Mesendoderm (in vitro differentiated cells): Measurements from ENCODE around the gene SLC24A5. TPM values are rescaled to one million over a fixed set of nuclear protein-coding genes. Genes with fewer than 3 reads are reported as not detected.

Experiments
- DNase-seq: peaks from one replicate; pipeline ENCODE4 v3.0.0; 2013
- H2AK5ac ChIP-seq: 2 replicates; pipeline ENCODE4 v1.6.1; 2013; ENCODE audit warnings: low read length, inconsistent platforms
- H2BK120ac ChIP-seq: 2 replicates; pipeline ENCODE4 v1.6.1; 2013; ENCODE audit warnings: low read depth, mild to moderate bottlenecking, low read length, moderate library complexity, mixed read lengths
- H2BK15ac ChIP-seq: replicated peaks from 2 replicates; pipeline ENCODE4 v1.6.1; 2013; ENCODE audit warnings: low read depth, mild to moderate bottlenecking, moderate library complexity
- H2BK5ac ChIP-seq: 2 replicates; pipeline ENCODE4 v1.6.1; 2013; ENCODE audit warnings: low read length, inconsistent platforms
- H3K18ac ChIP-seq: 2 replicates; pipeline ENCODE4 v1.6.1; 2013; ENCODE audit warnings: mild to moderate bottlenecking, low read length, mixed read lengths
- H3K23ac ChIP-seq: one replicate; pipeline ENCODE4 v1.6.1; 2013; ENCODE audit warnings: low read length
- H3K27ac ChIP-seq: 2 replicates; pipeline ENCODE4 v1.5.1; 2013; ENCODE audit warnings: low read depth, mild to moderate bottlenecking, inconsistent platforms, low read length, moderate library complexity
- H3K27me3 ChIP-seq: 2 replicates; pipeline ENCODE4 v1.6.1; 2013; ENCODE audit warnings: low read length, control low read depth, mild to moderate bottlenecking, inconsistent platforms; ENCODE audit not compliant: insufficient read depth, poor library complexity
- H3K36me3 ChIP-seq: 2 replicates; pipeline ENCODE4 v1.6.1; 2013; ENCODE audit warnings: low read length, inconsistent platforms; ENCODE audit not compliant: control insufficient read depth, insufficient read depth
- H3K4ac ChIP-seq: one replicate; pipeline ENCODE4 v1.6.1; 2013; ENCODE audit warnings: low read depth, mild to moderate bottlenecking, low read length, moderate library complexity
- H3K4me1 ChIP-seq: 2 replicates; pipeline ENCODE4 v1.6.1; 2013; ENCODE audit warnings: low read depth, low read length, inconsistent platforms; ENCODE audit not compliant: control insufficient read depth
- H3K4me2 ChIP-seq: 2 replicates; pipeline ENCODE4 v1.6.1; 2013; ENCODE audit warnings: low read length
- H3K4me3 ChIP-seq: 2 replicates; pipeline ENCODE4 v1.5.1; 2013; ENCODE audit warnings: mild to moderate bottlenecking, low read length
- H3K56ac ChIP-seq: one replicate; pipeline ENCODE4 v1.6.1; 2013; ENCODE audit warnings: low read length
- H3K79me1 ChIP-seq: 2 replicates; pipeline ENCODE4 v1.6.1; 2013; ENCODE audit warnings: low read length, inconsistent platforms
- H3K79me2 ChIP-seq: 2 replicates; pipeline ENCODE4 v1.6.1; 2013; ENCODE audit warnings: mild to moderate bottlenecking, low read length; ENCODE audit not compliant: control insufficient read depth, insufficient read depth
- H3K9ac ChIP-seq: 2 replicates; pipeline ENCODE4 v1.6.1; 2013; ENCODE audit warnings: low read length, inconsistent platforms
- H4K5ac ChIP-seq: one replicate; pipeline ENCODE4 v1.6.1; 2013; ENCODE audit warnings: low read length
- H4K8ac ChIP-seq: one replicate; pipeline ENCODE4 v1.6.1; 2013; ENCODE audit warnings: low read depth, mild to moderate bottlenecking, control low read depth, low read length, moderate library complexity
- WGBS: extraction: QIAGEN DNeasy Blood & Tissue Kit; methylation state at CpG from one replicate; pipeline ENCODE4 v1.1.7; 2013; ENCODE audit warnings: low lambda C conversion rate, missing lambda C conversion rate; ENCODE audit not compliant: insufficient coverage; ENCODE audit errors: extremely low coverage; 5-methylcytosine and 5-hydroxymethylcytosine counted together
- polyA plus RNA-seq, 2 experiments: library from polyadenylated mRNA; stranded (reverse); fragments of 200-250 nt; gene quantifications; one replicate each; pipeline ENCODE4 v1.2.3, GENCODE V29; 2013

SLC24A5 gene
- polyA plus RNA-seq (2013, experiment 1 of 2) = 0.01 TPM
- polyA plus RNA-seq (2013, experiment 2 of 2) = not detected

DNA sequence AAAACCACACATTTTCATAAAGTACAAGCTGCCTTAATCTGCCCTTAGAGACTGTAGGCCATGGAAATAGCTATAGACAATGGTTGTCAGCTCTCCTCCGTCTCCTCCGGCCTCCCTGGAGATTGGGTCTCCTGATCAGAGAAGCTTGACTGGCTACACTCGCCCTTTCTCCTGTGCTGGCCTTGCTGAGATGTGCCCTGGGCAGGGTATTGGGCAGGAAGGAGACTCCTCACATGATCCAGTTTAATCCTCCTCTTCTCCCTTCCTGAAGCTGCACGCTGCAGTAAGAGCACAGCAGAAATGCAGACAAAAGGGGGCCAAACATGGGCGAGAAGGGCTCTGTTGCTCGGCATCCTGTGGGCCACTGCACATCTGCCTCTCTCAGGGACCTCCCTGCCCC, at the start of gene SLC24A5:
Gene SLC24A5, plus strand, starts transcription at position 246 of the 400 bp plus-strand sequence. Its CDS starts 55 bp downstream, at position 301.
- Histone ChIP-seq H3K23ac (no peak within 1 kb of the TSS), H3K56ac (no peak within 1 kb of the TSS), H3K4ac (no peak within 1 kb of the TSS), H3K4me2 (no peak within 1 kb of the TSS), H3K4me1 (no peaks in the 10 kb centered on the region), H3K27me3 (no peaks in the 10 kb centered on the region), H2BK120ac (no peak within 1 kb of the TSS), H3K18ac (no peak within 1 kb of the TSS), H2AK5ac (no peak within 1 kb of the TSS), H3K79me2 (no peaks in the 10 kb centered on the region), H4K5ac (no peak within 1 kb of the TSS), H3K27ac (no peak within 1 kb of the TSS), H2BK15ac (no peak within 1 kb of the TSS), H3K79me1 (no peaks in the 10 kb centered on the region), H3K36me3 (no peaks in the 10 kb centered on the region), H3K4me3 (no peak within 1 kb of the TSS), H4K8ac (no peak within 1 kb of the TSS), H2BK5ac (no peak within 1 kb of the TSS), H3K9ac (no peak within 1 kb of the TSS)
- no CpG with 5 or more reads among the region's 6 CpGs for WGBS
- DNase-seq = no peak

DNA sequence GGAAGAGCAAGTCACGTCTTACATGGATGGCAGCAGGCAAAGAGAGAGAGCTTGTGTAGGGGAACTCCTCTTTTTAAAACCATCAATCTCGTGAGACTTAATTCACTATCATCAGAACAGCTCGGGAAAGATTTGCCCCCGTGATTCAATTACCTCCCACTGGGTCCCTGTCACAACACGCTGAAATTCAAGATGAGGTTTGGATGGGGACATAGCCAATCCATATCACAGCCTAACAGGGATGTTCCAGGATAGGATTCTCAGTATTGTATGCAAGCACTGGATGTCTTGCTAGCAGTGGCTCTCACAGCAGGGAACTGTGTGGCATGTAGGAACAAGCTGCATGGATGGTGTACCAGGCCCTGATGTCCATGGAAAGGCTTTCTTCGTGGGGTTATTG, 47.8 kb upstream of the SLC24A5 start:
- H4K8ac ChIP-seq = no peak overlapping the region
- H3K36me3 ChIP-seq = no peaks in the 10 kb centered on the region
- no peak overlapping the region for H3K18ac ChIP-seq
- H2BK15ac ChIP-seq = no peak overlapping the region
- no peaks in the 10 kb centered on the region for H3K79me1 ChIP-seq
- DNase-seq = no peak
- H3K4me2 ChIP-seq = no peak overlapping the region
- no CpG with 5 or more reads among the region's 6 CpGs for WGBS
- no peaks in the 10 kb centered on the region for H3K79me2 ChIP-seq
- no peaks in the 10 kb centered on the region for H3K4me1 ChIP-seq
- H3K23ac ChIP-seq = no peak overlapping the region
- H3K56ac ChIP-seq = no peak overlapping the region
- no peak overlapping the region for H2AK5ac ChIP-seq
- no peak overlapping the region for H3K27ac ChIP-seq
- H2BK120ac ChIP-seq = no peak overlapping the region
- H3K4ac ChIP-seq = no peak overlapping the region
- H3K27me3 ChIP-seq = no peaks in the 10 kb centered on the region
- H3K4me3 ChIP-seq = no peak overlapping the region
- no peak overlapping the region for H3K9ac ChIP-seq
- no peak overlapping the region for H4K5ac ChIP-seq
- H2BK5ac ChIP-seq = no peak overlapping the region

DNA sequence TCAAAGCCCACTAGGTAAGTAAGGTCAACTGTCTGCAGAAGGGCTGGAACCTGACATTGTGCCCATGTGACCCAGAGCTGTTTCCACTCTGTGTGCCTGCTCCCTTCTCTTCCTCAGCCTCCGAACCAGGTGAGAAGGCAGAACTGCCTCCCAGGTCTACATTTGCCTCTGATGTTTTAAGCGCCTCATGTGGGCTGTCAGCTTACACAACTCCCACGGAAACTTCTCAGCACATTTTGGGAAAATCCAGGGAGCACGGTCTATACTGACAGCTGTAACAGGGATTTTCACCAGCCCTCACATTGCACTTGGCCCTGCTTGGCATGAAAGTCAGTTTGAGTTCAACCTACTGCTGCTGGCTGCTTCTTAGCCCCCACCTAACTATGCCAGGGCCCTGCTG, 46.9 kb upstream of the SLC24A5 start:
- no peak overlapping the region for H3K4ac ChIP-seq
- H4K5ac ChIP-seq = no peak overlapping the region
- no peaks in the 10 kb centered on the region for H3K4me1 ChIP-seq
- H3K23ac ChIP-seq = no peak overlapping the region
- no peak overlapping the region for H2AK5ac ChIP-seq
- DNase-seq = no peak
- no peak overlapping the region for H2BK5ac ChIP-seq
- H3K79me2 ChIP-seq = no peaks in the 10 kb centered on the region
- H3K36me3 ChIP-seq = no peaks in the 10 kb centered on the region
- H3K4me2 ChIP-seq = no peak overlapping the region
- no peak overlapping the region for H2BK120ac ChIP-seq
- H3K79me1 ChIP-seq = no peaks in the 10 kb centered on the region
- no peak overlapping the region for H3K18ac ChIP-seq
- H2BK15ac ChIP-seq = no peak overlapping the region
- no peak overlapping the region for H3K27ac ChIP-seq
- no CpG with 5 or more reads among the region's 4 CpGs for WGBS
- no peak overlapping the region for H3K56ac ChIP-seq
- H3K4me3 ChIP-seq = no peak overlapping the region
- no peak overlapping the region for H4K8ac ChIP-seq
- no peak overlapping the region for H3K9ac ChIP-seq
- H3K27me3 ChIP-seq = no peaks in the 10 kb centered on the region

DNA sequence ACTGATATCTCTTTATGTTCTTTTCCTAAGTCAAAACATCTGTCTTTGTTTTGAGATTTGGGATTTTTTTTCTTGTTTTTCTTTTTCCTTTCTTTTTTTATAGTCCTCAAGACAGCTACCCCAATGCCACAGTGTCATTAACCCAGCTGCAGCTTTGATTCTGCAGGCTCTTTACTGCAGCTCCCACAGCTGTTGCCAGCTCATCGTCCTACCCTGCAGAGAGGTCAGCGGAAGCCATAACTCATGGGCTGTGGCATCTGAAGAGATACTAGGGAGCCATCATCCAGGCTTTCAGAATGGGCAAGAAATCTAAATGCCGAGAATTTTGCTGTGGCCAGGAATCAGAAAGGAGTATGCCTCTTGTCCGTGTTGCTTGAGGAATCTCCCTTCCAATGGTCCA, 44.3 kb upstream of the SLC24A5 start:
- Histone ChIP-seq H3K56ac (no peak overlapping the region), H3K27me3 (no peaks in the 10 kb centered on the region), H3K79me2 (no peaks in the 10 kb centered on the region), H2BK15ac (no peak overlapping the region), H3K4ac (no peak overlapping the region), H3K27ac (no peak overlapping the region), H3K79me1 (no peaks in the 10 kb centered on the region), H2BK120ac (no peak overlapping the region), H4K5ac (no peak overlapping the region), H2BK5ac (no peak overlapping the region), H2AK5ac (no peak overlapping the region), H3K4me3 (no peak overlapping the region), H3K4me2 (no peak overlapping the region), H3K23ac (no peak overlapping the region), H3K36me3 (no peaks in the 10 kb centered on the region), H3K18ac (no peak overlapping the region), H3K4me1 (no peaks in the 10 kb centered on the region), H4K8ac (no peak overlapping the region), H3K9ac (no peak overlapping the region)
- DNase-seq = no peak
- no CpG with 5 or more reads among the region's 4 CpGs for WGBS

DNA sequence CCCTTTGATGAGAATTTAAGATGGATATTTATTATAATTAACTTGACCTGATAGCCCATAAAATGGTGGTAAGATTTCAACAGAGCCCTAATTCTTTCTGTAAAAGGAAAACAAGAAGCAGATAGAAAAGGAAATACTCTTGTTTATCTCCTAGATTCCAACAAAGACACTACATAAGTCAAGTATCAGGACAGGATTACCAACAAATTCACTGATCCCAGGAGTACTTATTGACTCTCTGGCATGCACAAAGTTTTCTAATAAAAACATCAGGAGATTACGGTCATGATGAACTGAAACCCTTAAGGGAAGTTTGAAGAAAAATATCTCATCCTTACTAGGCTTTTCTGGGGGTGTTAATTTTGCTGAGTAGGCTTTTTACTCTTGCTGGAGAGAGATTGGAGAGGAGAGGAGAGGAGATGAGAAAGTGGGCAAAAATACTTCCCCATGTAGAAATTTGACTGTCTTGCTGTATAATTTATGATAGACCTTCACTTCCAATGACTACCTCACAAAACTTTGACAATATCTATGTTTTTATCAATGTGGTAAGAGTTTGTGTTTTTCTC, 43.1 kb upstream of the SLC24A5 start:
- no peaks in the 10 kb centered on the region for H3K79me2 ChIP-seq
- no peaks in the 10 kb centered on the region for H3K4me1 ChIP-seq
- H3K18ac ChIP-seq = no peak overlapping the region
- no peaks in the 10 kb centered on the region for H3K36me3 ChIP-seq
- no peaks in the 10 kb centered on the region for H3K27me3 ChIP-seq
- H4K8ac ChIP-seq = no peak overlapping the region
- WGBS = no CpG with 5 or more reads among the region's 1 CpG
- H2BK120ac ChIP-seq = no peak overlapping the region
- H3K4me3 ChIP-seq = no peak overlapping the region
- no peak overlapping the region for H3K56ac ChIP-seq
- no peak overlapping the region for H3K27ac ChIP-seq
- H3K9ac ChIP-seq = no peak overlapping the region
- no peak overlapping the region for H2BK15ac ChIP-seq
- no peak for DNase-seq
- no peak overlapping the region for H2AK5ac ChIP-seq
- H2BK5ac ChIP-seq = no peak overlapping the region
- H3K4me2 ChIP-seq = no peak overlapping the region
- H4K5ac ChIP-seq = no peak overlapping the region
- H3K4ac ChIP-seq = no peak overlapping the region
- no peak overlapping the region for H3K23ac ChIP-seq
- no peaks in the 10 kb centered on the region for H3K79me1 ChIP-seq
